ENCODE measurements around the gene CDK15. TPM values are rescaled to one million over a fixed set of nuclear protein-coding genes. Genes with fewer than 3 reads are reported as not detected.

CDK15 gene
- total RNA-seq, 4 donors from 2014 or later: 0.07 to 1.8 (median 1.4) TPM

DNA sequence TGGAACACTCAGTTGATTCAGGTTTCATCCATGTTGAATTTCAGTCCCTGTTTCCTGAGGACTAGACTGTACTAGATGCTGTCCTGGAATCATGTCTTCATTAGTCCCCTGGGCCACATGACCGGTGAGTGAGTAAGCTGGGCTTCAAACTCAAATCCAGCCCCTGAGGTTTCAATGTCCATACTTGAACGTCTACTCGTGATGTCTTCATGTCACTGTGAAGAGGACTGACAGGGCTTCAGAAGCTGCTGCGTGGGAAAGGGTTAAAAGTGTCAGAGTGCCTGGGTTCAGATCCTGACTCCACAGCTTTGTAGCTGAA lies 101.2 kb downstream of the CDK15 start:
- no peak for ATAC-seq
- WGBS, 2 donors (ENCODE audit: low coverage in 1 of 2): 83% methylated on average over 2 of the region's 4 CpGs; no CpG with 5 or more reads in 1 of the 2 donors
- no peaks in the 10 kb centered on the region for H3K27me3 ChIP-seq
- no peak overlapping the region for H3K4me3 ChIP-seq
- no peak overlapping the region for H3K27ac ChIP-seq
- H3K4me1 ChIP-seq: peaks cover 2 to 9% (median 3%) of the 10 kb centered on the region in 3 donors
- no peaks in the 10 kb centered on the region for H3K9me3 ChIP-seq
- TF ChIP-seq POLR2AphosphoS5 (IDR thresholded peaks at IDR 0.05) (no peak), EP300 (IDR thresholded peaks at IDR 0.05) (no peak), POLR2A (IDR thresholded peaks at IDR 0.05) (no peak)
- TF ChIP-seq, protein P1, sequence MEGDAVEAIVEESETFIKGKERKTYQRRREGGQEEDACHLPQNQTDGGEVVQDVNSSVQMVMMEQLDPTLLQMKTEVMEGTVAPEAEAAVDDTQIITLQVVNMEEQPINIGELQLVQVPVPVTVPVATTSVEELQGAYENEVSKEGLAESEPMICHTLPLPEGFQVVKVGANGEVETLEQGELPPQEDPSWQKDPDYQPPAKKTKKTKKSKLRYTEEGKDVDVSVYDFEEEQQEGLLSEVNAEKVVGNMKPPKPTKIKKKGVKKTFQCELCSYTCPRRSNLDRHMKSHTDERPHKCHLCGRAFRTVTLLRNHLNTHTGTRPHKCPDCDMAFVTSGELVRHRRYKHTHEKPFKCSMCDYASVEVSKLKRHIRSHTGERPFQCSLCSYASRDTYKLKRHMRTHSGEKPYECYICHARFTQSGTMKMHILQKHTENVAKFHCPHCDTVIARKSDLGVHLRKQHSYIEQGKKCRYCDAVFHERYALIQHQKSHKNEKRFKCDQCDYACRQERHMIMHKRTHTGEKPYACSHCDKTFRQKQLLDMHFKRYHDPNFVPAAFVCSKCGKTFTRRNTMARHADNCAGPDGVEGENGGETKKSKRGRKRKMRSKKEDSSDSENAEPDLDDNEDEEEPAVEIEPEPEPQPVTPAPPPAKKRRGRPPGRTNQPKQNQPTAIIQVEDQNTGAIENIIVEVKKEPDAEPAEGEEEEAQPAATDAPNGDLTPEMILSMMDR (IDR thresholded peaks at IDR 0.05): no peak
- no peaks in the 10 kb centered on the region for H3K36me3 ChIP-seq

DNA sequence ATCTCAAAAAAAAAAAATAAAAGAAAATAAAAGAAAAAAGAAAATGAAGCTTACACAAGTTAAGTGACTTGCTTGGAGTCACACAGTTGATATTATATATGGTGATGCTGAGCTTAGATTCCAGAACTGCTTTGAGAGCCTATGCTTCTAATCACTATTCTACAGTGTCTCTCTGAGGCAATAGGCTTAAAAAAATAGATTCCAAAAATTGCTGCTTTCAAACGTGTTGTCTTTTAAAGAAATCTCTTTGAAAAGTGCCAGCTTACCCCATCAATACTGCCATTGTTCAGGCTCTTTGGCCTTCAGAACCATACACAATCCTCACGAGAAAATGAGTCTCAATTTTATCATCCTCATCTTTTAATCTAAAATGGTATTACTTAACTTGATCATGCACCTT lies 102.6 kb downstream of the CDK15 start:
- Histone ChIP-seq H3K4me3 (no peak overlapping the region), H3K9me3 (no peaks in the 10 kb centered on the region), H3K4me1 (peaks cover 2 to 9% (median 3%) of the 10 kb centered on the region in 3 donors), H3K27ac (no peak overlapping the region), H3K27me3 (no peaks in the 10 kb centered on the region), H3K36me3 (no peaks in the 10 kb centered on the region)
- TF ChIP-seq EP300 (IDR thresholded peaks at IDR 0.05) (no peak), POLR2AphosphoS5 (IDR thresholded peaks at IDR 0.05) (no peak), POLR2A (IDR thresholded peaks at IDR 0.05) (no peak)
- TF ChIP-seq, protein P1 (IDR thresholded peaks at IDR 0.05): no peak
- 16 to 27% methylated on average over 2 of the region's 2 CpGs for WGBS, 2 donors (ENCODE audit: low coverage in 1 of 2)
- ATAC-seq: no peak

DNA sequence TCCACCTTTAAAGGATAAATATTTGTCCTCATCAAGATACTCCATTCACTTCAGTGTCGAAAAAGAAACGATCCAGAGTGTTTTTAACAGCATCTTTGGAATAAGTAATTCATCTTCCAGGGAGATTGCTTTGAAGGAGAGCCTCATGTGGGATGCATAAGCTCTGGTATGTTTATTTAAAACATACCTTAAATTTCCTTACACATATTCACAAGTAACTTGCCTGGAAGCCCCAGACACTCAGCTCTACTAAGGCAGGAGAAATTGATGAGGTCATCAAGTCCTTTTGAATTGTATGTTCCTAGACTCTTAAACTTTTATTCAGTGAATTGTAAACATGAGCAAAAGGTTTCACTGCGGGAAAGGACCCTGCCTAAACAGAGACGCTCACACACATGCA lies 103.0 kb downstream of the CDK15 start:
- 19 to 46% methylated on average over 3 to 4 of the region's 4 CpGs for WGBS, 2 donors (ENCODE audit: low coverage in 1 of 2)
- Histone ChIP-seq H3K36me3 (no peaks in the 10 kb centered on the region), H3K27ac (no peak overlapping the region), H3K4me3 (no peak overlapping the region), H3K9me3 (no peaks in the 10 kb centered on the region), H3K27me3 (no peaks in the 10 kb centered on the region), H3K4me1 (peaks cover 2 to 9% (median 3%) of the 10 kb centered on the region in 3 donors)
- ATAC-seq: no peak
- TF ChIP-seq EP300 (IDR thresholded peaks at IDR 0.05) (no peak), POLR2AphosphoS5 (IDR thresholded peaks at IDR 0.05) (no peak), POLR2A (IDR thresholded peaks at IDR 0.05) (no peak)
- TF ChIP-seq, protein P1 (IDR thresholded peaks at IDR 0.05): no peak

DNA sequence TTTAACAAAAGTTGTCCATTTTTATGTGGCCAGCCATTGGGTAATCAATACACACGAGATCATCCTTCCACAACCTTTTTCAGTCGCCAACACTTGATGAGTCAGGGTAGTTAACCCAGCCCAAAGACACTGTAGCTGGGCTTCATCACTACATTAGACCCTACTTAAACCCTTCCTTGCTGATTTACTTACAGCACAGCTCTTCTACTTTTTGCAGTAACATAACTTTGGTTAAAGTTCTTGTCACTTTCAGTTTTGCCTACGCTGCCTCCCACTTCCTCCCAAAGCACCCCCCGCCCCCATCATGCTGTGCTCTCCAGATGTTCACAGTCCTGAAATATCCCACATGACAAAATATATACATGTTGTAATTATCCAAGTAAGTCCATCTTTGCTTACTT lies 103.6 kb downstream of the CDK15 start:
- no peak for ATAC-seq
- Histone ChIP-seq H3K4me1 (peaks cover 2 to 9% (median 3%) of the 10 kb centered on the region in 3 donors), H3K4me3 (no peak overlapping the region), H3K9me3 (no peaks in the 10 kb centered on the region), H3K27me3 (no peaks in the 10 kb centered on the region), H3K27ac (no peak overlapping the region), H3K36me3 (no peaks in the 10 kb centered on the region)
- WGBS, 2 donors (ENCODE audit: low coverage in 1 of 2): 32 to 38% methylated on average over 3 to 4 of the region's 4 CpGs
- TF ChIP-seq, protein P1 (IDR thresholded peaks at IDR 0.05): no peak
- TF ChIP-seq POLR2AphosphoS5 (IDR thresholded peaks at IDR 0.05) (no peak), POLR2A (IDR thresholded peaks at IDR 0.05) (no peak), EP300 (IDR thresholded peaks at IDR 0.05) (no peak)

DNA sequence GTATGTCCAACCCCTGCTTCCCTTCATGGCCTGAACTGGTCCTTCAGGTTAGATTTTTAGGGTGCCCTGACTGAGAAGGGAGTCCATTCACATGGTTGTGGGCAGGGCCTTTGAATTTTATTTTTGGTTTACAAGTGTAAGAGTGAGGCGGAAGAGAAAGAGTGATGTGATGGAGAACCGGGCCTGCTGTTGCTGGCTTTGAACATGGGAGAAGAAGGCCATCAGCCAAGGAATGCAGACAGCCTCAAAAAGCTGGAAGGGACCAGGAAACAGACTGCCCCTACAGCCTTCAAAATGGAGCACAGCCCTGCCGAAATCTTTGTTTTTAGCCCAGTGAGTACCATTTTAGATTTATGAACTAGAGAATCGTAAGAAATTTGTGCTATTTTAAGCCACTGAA lies 105.0 kb downstream of the CDK15 start:
- Histone ChIP-seq H3K4me1 (peaks cover 2 to 9% (median 3%) of the 10 kb centered on the region in 3 donors), H3K36me3 (no peaks in the 10 kb centered on the region), H3K27me3 (no peaks in the 10 kb centered on the region), H3K9me3 (no peaks in the 10 kb centered on the region), H3K4me3 (no peak overlapping the region), H3K27ac (no peak overlapping the region)
- TF ChIP-seq POLR2A (IDR thresholded peaks at IDR 0.05): no peak
- TF ChIP-seq, protein P1 (IDR thresholded peaks at IDR 0.05): no peak
- WGBS, 2 donors (ENCODE audit: low coverage in 1 of 2): 84 to 94% methylated on average over 2 to 3 of the region's 4 CpGs
- no peak for ATAC-seq

All from gastroesophageal sphincter (tissue), 4 donors.